ENCODE results near the gene MRPS26. TPM values are rescaled to one million over a fixed set of nuclear protein-coding genes. Genes with fewer than 3 reads are reported as not detected.
A peak's percentile ranks its signal among the peaks of the same experiment; 100 is the strongest.

Gene MRPS26
- total and polyA plus RNA-seq, 2 of the 13 experiments (the other 11 are each of a cell fraction or from before 2014, with no cell fraction given) = 89.8 to 187 TPM

DNA sequence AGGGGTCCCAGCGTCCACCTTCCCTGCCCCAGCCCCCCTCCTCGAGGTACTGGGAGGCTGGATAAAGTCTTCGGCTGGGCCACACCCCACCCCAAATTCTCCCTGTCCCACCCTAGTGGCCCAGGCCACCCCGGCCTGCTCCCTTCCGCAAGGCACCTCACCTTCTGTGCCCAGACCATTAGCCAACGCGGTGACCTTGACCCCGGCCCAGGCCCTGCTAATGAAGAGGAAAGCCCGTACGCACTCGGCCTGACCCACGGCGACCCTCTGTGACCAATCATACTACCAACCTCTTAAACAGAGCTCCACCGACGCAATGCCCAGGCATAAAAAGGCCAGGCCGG lies 25.4 kb downstream of the MRPS26 start (continued):
- TF ChIP-seq GABPB1 (CRISPR knock-in tag; IDR thresholded peaks at IDR 0.05) = no peak
- no peak for TF ChIP-seq ARHGAP35 (CRISPR knock-in tag; IDR thresholded peaks at IDR 0.05; ENCODE audit: borderline replicate concordance)
- TF ChIP-seq, protein P1, sequence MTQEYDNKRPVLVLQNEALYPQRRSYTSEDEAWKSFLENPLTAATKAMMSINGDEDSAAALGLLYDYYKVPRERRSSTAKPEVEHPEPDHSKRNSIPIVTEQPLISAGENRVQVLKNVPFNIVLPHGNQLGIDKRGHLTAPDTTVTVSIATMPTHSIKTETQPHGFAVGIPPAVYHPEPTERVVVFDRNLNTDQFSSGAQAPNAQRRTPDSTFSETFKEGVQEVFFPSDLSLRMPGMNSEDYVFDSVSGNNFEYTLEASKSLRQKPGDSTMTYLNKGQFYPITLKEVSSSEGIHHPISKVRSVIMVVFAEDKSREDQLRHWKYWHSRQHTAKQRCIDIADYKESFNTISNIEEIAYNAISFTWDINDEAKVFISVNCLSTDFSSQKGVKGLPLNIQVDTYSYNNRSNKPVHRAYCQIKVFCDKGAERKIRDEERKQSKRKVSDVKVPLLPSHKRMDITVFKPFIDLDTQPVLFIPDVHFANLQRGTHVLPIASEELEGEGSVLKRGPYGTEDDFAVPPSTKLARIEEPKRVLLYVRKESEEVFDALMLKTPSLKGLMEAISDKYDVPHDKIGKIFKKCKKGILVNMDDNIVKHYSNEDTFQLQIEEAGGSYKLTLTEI (CRISPR knock-in tag; conservative IDR thresholded peaks at IDR 0.05) = no peak
- no peak for TF ChIP-seq TCF7 (IDR thresholded peaks at IDR 0.05; ENCODE audit: low read depth)
- TF ChIP-seq ZC3H4 (CRISPR knock-in tag; IDR thresholded peaks at IDR 0.05; ENCODE audit: borderline replicate concordance) = no peak
- TF ChIP-seq NFE2L2 (IDR thresholded peaks at IDR 0.05; ENCODE audit: low read length) = no peak

DNA sequence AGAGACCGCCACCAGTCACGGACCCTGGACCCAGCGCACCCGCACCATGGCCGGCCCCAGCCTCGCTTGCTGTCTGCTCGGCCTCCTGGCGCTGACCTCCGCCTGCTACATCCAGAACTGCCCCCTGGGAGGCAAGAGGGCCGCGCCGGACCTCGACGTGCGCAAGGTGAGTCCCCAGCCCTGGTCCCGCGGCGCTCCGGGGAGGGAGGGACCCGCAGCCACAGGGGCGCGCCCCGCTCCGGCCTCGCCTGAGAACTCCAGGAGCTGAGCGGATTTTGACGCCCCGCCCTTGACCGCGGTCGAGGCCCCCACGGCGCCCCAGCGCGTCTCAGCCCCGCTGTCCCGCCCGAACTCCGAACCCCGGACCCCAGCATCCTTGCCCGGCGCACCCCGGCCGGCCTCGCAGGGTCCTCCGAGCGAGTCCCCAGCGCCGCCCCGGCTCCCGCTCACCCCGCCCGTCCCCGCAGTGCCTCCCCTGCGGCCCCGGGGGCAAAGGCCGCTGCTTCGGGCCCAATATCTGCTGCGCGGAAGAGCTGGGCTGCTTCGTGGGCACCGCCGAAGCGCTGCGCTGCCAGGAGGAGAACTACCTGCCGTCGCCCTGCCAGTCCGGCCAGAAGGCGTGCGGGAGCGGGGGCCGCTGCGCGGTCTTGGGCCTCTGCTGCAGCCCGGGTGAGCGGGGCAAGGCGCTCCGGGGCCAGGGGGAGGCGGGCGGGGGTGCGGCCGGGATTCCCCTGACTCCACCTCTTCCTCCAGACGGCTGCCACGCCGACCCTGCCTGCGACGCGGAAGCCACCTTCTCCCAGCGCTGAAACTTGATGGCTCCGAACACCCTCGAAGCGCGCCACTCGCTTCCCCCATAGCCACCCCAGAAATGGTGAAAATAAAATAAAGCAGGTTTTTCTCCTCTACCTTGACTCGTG lies 26.0 kb downstream of the MRPS26 start, which contains the start of gene OXT:
Gene OXT, plus strand, starts transcription at position 11 of the 920 bp plus-strand sequence. Its CDS starts 36 bp downstream, at position 47.
- no peak within 1 kb of the TSS for H3K4me2 ChIP-seq (ENCODE audit: low read depth, low read length)
- DNase-seq (ENCODE audit: low spot score) (no peak), FAIRE-seq (no peak), ATAC-seq (no peak; the same call in 2 of the 3 replicates)
- no peak within 1 kb of the TSS for H3K27ac ChIP-seq (ENCODE audit: extremely low read length, insufficient read depth, low read length)
- WGBS (ENCODE audit: low lambda C conversion rate) = 89% methylated on average over 95 of the region's 95 CpGs
- ChIA-PET CTCF (ENCODE audit: low intra/inter-chr PET ratio, low total read pairs) (no interaction called here), POLR2A (no interaction called here)
- no peak within 1 kb of the TSS for H2AFZ ChIP-seq (ENCODE audit: low read length)
- intact Hi-C loops (cut with micrococcal nuclease; ENCODE audit: unreplicated experiment) (no loop called here), in situ Hi-C loops (cut with HindIII; ENCODE audit: extremely low pct_ligation_motif_present, low pct_unique_long_range_greater_than_20kb) (no loop called here)
- H3K4me3 ChIP-seq (replicated peaks in 1 of 3; ENCODE audit: insufficient read depth in 1 of 3, low read depth in 2 of 3, low read length in 3 of 3) = peak within 1 kb of the TSS in 1 of 3 experiments; percentile 32; a peak in 1 of 6 replicates
- no peaks in the 10 kb centered on the region for H3K79me2 ChIP-seq (ENCODE audit: insufficient read depth, low read length)
- H3K9me3 ChIP-seq (ENCODE audit: low read length) = no peaks in the 10 kb centered on the region
- peaks cover 4 to 12% of the 10 kb centered on the region in 2 experiments; a peak in 2 of 5 replicates for H3K27me3 ChIP-seq (ENCODE audit: control insufficient read depth in 1 of 2, insufficient read depth in 2 of 2, low read length in 2 of 2)
- H3K4me1 ChIP-seq (ENCODE audit: insufficient read depth, low read length) = peaks cover 71% of the 10 kb centered on the region
- no peak within 1 kb of the TSS for H3K9ac ChIP-seq (ENCODE audit: insufficient read depth, low read depth, low read length)
- BruUV-seq (replicated peaks) = no TSS peak
- H3K36me3 ChIP-seq (replicated peaks in 1 of 2; ENCODE audit: control insufficient read depth in 1 of 2, insufficient read depth in 2 of 2, low read length in 2 of 2) = no peaks in the 10 kb centered on the region
- no peaks in the 10 kb centered on the region for H4K20me1 ChIP-seq (ENCODE audit: insufficient read depth, low read length)
- TF ChIP-seq SNAI1 (CRISPR knock-in tag; IDR thresholded peaks at IDR 0.05; ENCODE audit: borderline replicate concordance) (no peak), EEA1 (CRISPR knock-in tag; IDR thresholded peaks at IDR 0.05; ENCODE audit: borderline replicate concordance) (0 out of 2 replicates have a peak, but pooled peaks have one; percentile 30), FOXK1 (CRISPR knock-in tag; IDR thresholded peaks at IDR 0.05; ENCODE audit: borderline replicate concordance, low read depth) (peak; percentile 8; the same call in 1 of the 2 replicates), WIZ (CRISPR knock-in tag; IDR thresholded peaks at IDR 0.05) (0 out of 2 replicates have a peak, but pooled peaks have one; percentile 5), ZNF563 (CRISPR knock-in tag; IDR thresholded peaks at IDR 0.05) (0 out of 2 replicates have a peak, but pooled peaks have one; percentile 54), ZNF768 (CRISPR knock-in tag; IDR thresholded peaks at IDR 0.05) (peak; percentile 35; the same call in 1 of the 2 replicates), SMAD3 (CRISPR knock-in tag; IDR thresholded peaks at IDR 0.05) (no peak), ZBTB38 (CRISPR knock-in tag; IDR thresholded peaks at IDR 0.05) (peak; percentile 92), HNF4G (IDR thresholded peaks at IDR 0.05; ENCODE audit: borderline replicate concordance, low read depth, low read length) (no peak), HNF4G (CRISPR knock-in tag; IDR thresholded peaks at IDR 0.05; ENCODE audit: borderline replicate concordance, low read depth) (peak; percentile 37; the same call in 1 of the 2 replicates), NCOA5 (CRISPR knock-in tag; IDR thresholded peaks at IDR 0.05) (no peak), SATB2 (CRISPR knock-in tag; IDR thresholded peaks at IDR 0.05) (no peak)
- TF ChIP-seq, protein P2, sequence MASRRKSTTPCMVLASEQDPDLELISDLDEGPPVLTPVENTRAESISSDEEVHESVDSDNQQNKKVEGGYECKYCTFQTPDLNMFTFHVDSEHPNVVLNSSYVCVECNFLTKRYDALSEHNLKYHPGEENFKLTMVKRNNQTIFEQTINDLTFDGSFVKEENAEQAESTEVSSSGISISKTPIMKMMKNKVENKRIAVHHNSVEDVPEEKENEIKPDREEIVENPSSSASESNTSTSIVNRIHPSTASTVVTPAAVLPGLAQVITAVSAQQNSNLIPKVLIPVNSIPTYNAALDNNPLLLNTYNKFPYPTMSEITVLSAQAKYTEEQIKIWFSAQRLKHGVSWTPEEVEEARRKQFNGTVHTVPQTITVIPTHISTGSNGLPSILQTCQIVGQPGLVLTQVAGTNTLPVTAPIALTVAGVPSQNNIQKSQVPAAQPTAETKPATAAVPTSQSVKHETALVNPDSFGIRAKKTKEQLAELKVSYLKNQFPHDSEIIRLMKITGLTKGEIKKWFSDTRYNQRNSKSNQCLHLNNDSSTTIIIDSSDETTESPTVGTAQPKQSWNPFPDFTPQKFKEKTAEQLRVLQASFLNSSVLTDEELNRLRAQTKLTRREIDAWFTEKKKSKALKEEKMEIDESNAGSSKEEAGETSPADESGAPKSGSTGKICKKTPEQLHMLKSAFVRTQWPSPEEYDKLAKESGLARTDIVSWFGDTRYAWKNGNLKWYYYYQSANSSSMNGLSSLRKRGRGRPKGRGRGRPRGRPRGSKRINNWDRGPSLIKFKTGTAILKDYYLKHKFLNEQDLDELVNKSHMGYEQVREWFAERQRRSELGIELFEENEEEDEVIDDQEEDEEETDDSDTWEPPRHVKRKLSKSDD (CRISPR knock-in tag; IDR thresholded peaks at IDR 0.05; ENCODE audit: low read depth) = peak; percentile 65; the same call in 1 of the 2 replicates
